H4 (cell line): ENCODE data around the gene SYNDIG1. TPM values are rescaled to one million over a fixed set of nuclear protein-coding genes. Genes with fewer than 3 reads are reported as not detected.

ENCODE experiments used
- DNase-seq: peaks from one replicate; pipeline ENCODE4 v3.0.0-alpha.2; 2015; ENCODE audit warnings: low spot score
- total RNA-seq: library from RNA; depleted of rRNA; stranded (reverse); fragments of >200 nt; shearing (Covaris generic); gene quantifications from 2 replicates; pipeline ENCODE4 v1.2.3, GENCODE V29; 2014

Gene SYNDIG1
- total RNA-seq, 1 experiment from 2014 or later = 0.77 TPM

DNA sequence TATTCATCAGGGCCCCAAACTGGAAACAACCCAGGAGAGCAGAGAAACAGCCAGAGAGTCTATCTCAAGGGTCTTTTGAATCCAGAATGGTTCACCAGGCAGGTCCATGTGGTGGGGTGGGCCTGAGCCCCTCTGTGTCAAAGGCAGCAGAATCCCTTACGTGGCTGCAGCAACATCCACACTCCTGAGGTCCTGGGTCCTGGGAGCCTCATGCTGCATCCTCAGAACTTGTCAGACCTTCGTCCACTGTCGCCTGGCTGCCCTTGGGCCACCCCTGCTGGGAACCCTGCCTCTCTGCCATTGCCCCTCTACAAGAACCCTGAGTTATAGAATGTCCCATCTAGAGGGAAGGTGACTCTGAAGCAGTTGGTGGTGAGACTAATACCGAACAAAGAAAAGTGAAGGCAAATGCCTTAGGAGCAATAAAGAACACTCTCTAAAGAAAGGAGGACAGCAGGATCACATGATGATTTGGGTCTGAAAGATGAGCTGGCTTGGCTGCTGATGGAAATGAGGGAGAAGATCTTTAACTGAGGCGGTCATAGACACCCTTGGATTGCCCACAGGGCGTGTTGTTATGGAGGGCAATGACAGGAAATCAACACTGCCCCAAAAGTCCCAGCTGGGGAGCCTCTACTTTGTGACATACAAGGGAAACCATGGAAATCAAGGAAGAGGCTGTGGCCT lies 161.2 kb downstream of the SYNDIG1 start:
- no peak for DNase-seq

DNA sequence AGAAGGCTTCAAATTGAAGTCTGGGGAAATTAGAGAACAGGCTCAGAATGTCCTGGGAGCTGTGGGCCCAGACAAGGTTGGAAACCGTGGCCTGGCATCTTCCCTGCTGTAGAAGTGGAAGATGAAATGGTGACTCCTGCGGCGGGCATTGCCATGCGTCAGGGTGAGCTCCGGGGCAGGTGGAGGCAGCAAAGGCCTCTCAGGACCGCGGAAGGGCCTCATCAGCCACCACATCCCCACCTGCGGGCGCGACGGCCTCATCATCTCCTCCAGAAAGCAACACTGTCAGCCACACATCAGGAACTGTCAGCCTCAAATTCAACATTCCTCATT lies 161.7 kb downstream of the SYNDIG1 start:
- no peak for DNase-seq

DNA sequence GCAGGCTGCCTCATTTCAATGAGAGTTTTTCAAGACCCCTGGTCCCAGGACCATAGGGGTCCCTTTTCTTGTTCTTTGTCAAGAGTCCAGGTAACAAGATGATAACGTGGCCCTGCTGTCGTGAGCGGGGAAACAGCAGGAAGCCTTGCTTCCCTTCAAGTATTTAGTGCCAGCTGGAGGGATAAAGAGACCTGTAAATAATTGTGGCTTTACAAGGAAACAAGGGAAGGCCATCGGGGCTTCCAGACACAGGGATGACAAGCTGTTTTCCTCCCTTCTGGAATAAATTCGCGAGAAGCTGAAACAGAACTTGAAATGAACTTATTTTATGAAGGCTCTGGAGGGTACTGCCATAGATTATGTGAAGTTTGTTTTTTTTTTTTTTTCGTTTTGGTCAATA lies 163.2 kb downstream of the SYNDIG1 start:
- DNase-seq = peak; percentile 64

DNA sequence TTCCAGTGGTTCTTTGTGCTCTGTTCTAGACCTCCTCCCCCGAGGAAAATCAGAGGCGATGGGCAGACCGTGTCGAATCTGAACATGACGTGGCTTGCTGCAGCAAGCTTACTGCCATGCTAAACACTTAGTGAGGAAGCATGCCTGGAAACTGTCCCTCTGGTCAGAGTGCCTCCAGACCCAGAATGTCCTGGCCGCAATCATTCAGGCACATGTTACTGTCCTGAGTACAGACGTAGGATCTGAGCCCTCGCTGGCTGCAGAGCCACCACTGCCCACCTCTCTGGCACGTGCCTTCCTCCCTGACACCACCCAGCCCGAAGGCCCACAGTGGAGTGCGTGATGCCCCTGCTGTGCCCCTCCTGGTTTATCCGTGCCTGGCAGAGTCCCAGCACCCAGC lies 163.6 kb downstream of the SYNDIG1 start:
- DNase-seq = peak; percentile 60

DNA sequence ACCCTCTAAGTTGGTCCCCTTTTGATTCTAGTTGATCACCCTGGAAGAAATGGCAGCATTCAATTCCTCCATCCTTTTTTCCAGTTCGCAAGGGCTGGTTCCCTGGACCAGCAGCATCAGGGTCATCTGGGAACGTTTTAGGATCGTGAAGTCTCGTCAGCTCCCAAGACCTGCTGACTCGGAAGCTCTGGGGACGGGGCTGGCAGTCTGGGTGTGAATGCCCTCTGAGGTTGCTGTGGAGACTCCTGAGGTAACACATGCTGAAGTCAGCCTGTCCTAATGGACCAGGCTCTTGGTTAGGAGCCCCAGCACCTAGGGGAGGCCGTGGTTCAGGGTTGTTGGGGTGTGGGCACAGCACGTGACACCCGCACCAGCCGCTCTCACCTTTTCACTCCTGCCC lies 164.1 kb downstream of the SYNDIG1 start:
- DNase-seq = no peak

DNA sequence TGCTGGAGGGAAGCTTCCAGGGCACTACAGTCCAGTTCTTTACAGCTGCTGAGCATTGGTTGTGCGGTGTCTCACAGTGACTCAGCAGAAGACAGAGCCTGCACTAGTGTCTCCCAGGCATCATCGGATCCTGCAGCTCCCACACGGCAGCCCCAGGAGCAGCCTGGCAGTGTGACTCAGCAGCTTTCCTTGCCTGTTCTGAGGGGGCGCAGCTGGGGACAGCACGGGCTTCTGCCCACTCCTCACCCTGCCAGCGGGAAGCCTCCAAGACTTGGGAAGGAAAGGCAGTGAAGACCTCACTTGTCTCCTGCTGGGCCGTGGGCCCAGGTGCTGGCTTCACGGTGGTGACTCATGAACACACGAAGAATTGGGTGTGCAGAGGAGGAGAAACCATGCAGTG lies 165.4 kb downstream of the SYNDIG1 start:
- peak; percentile 90 for DNase-seq

DNA sequence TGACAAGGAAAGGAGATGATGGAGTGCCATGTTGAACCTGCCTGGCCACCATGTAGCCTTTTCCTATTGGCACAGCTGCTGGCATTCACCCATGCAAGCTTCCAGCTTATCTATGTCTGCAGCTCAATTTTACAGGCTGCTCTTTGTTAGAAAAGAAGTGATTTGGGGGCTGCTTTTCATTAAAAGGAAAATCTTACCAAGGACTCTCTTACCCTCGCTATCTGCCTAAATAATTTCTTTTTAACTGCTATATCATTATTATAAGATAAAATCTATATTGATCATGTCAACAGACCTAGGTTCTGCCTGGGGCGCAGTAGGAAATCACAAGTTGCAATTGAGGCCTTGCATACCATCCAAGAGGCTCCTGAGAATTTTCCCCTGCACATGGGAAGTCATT lies 167.2 kb downstream of the SYNDIG1 start:
- DNase-seq = no peak

DNA sequence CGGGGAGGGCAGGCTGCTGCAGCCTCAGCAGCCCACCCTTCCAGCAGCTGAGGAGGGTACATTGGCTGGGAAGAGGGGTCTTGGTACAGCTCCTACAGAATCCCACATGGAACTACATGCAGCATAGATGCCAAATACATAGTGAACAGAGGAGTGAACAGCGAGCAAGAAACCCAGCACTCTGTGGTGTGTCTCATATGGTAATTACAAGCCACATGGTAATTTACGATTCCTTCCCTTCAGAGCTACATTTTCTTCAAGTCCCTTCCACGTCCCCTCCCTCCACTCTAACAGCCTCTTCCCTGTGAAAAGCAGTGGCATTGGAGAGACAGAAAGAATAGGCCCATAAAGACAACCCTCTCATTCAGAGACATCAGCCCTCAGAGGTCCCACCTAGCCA lies 167.7 kb downstream of the SYNDIG1 start:
- DNase-seq = no peak

DNA sequence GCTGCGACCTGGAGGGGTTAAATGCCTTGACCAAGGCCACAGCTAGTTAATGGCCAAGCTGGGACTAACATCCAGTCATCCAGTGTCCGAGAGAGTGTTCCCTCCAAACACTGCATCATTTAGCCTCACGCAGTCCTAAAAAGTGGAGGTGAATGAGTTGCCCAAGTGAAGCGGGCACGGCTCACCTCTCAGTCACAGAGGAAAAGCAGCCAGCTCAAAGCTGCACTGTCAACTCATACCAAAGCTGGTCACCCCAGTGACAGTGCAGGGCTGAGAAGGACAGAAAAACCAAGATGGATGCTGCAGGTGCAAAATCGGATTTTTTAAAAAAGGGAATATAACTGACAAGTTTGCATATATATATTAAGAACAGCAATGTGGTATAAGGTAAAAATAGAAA lies 168.5 kb downstream of the SYNDIG1 start:
- no peak for DNase-seq

DNA sequence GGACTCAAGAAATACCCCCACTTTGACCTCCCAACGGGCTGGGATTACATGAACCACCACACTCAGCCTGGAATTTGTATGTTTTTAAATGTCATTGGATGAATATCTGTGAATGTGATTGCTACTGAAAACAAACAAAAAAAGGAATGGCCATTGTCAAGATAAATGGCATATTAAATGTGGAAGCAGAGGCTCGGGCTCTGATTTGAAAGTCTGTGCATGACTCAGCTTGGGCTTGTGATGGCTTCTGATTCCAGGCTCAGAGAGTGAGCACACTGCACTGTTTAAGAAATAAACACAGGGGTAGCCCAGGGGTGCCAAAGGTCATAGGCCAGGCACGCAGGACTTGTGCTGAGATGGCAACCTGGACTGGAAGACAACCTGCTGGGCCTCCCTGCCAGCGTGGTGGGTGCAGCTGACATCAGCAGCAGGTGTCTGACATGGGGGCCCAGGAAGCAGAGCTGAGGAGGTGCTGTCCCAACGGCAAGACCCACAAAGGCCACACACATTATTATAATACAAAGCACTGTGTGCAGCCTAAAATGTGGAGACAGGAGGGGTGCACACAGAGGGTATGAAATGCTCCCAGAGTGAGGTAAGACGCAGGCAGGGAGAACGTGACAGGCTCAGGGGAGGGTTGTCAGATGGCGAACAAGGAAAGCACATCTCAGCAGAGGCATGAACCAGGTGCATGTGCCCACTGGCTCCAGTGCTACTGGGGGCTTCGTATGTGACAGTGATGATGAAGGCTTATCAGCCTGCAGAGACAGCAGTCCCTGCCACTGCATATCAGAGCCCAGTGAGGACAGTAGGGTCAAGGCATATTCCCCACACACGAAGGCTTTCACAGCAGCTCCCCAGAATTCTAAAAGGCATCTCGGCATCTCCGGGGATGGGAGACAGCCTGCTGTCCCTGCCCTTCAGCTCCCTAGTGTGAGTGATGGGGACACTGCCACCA lies 169.4 kb downstream of the SYNDIG1 start:
- DNase-seq = no peak

DNA sequence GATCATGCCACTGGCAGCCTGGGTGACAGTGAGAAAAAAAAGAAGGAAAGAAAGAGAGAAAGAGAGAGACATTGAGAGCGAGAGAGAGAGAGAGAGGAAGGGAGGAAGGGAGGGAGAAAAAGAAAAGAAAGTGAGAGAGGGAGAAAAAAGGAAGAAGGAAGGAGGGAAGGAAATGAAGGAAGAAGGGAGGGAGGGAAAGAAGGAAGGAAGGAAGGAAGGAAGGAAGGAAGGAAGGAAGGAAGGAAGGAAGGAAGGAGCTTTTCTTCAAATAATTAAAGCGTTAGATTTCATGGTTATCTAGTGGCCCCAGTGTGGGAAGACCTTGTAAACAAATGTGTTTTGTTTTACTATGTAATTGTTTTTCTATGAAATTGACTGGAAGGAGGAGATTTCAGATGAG lies 170.8 kb downstream of the SYNDIG1 start:
- DNase-seq = no peak

DNA sequence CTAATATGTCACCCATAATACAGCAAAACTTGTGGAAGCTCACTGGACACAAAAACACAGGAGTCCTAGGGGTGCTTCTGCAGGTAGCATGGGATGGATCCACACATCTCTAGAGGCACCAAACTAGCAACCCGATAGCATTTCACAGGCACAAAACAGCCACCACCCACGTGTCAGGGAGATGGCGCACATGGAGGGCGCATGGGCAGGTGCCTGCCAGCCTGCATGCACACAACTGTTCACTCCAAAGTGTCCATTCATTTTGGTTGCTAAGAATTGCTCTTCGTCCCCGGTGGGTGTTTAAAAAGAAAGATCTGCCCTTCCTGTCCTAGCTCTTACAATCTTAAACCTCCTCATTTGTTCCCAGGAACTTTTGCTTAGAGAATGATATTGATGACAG lies 171.3 kb downstream of the SYNDIG1 start:
- DNase-seq = no peak

DNA sequence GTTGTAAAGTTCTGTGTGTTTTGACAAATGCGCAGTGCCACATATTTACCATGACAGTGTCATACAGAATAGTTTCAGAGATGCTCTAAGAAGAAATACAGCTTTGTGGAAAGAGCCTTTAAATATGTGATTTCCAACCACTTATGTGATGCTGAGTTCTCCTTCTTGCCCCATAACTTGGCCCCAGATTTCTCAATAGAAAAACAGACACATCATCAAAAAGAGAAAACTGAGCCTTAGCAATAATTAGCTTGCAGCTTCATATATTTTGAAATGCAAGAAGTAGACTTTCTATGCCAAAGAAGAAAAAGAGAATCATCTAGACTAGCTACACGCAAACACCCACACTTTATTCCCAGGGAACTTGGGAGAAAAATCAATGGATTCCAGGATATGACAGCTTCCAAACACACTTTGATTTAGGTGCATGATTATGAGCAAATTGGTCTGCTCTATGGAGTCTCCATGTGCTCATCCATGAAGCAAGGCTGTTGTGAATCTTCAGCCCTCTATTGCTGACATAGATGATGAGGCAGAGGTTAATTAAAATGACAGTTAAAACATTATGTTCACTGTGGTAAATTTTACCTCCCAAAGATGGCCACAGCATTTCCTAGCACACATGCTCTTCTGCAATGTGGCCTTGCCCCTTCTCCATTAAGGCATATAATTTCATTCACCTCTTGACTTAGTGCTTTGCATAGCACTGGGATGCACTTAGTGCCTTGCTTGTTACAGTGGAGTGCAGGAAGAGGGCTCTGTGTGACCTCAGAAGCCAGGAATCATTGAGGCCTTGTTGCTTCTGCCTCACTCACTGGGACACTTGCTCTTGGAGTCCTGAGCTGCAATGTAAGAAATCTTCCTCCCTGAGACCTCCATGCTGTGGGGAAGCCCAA lies 174.6 kb downstream of the SYNDIG1 start:
- no peak for DNase-seq

DNA sequence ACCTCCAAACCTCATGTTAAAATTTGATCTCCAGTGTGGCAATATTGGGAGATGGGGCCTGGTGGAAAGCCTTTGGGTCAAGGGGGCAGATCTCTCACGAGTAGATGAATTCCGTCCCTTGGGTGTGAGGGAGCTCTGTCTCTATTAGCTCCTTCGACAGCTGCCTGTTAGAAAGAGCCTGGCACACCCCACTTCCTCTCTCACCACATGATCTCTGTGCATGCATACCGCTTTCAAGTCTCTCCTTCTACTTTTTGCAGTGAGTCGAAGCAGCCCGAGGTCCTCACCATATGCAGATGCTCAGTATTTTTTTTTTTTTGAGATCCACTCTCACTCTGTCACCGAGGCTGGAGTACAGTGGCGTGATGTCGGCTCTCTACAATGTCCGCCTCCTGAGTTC lies 176.9 kb downstream of the SYNDIG1 start:
- DNase-seq = no peak

DNA sequence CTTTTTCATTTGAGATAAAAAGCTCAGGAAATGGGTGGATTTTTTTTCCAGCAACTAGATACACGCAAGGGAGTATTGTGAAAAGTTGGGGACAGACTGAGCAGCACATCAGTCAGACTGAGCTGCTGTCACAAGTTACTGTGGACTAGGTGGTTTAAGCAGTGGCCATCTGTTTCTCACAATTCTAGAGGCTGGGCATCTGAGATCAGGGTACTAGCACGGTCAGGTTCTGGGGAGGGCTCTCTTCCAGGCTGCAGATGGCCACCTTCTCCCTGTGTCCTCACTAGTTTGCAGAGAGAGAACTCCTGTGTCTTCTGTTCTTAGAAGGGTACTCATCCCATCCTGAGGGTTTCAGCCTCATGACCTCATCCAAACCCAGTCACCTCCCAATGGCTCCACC lies 178.3 kb downstream of the SYNDIG1 start:
- no peak for DNase-seq

DNA sequence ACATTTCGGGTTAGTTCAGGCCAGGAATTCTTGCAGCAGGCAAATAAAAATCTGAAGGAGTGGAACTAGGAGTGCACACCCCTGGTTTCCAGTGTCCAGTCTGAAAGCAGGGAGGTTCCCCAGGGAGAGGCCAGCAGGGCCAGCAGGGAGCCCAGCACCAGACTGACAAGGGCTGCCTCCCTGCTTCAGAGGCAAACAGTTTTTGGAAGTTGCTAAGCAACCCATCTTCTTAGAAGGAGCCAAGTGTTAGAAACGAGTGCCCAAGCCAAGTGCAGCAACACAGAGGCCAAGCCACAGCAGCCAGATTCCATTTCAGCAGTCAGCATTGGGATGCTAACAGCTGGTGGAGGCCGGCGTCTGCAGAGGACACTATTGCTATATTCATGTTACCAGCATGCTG lies 179.1 kb downstream of the SYNDIG1 start:
- no peak for DNase-seq

DNA sequence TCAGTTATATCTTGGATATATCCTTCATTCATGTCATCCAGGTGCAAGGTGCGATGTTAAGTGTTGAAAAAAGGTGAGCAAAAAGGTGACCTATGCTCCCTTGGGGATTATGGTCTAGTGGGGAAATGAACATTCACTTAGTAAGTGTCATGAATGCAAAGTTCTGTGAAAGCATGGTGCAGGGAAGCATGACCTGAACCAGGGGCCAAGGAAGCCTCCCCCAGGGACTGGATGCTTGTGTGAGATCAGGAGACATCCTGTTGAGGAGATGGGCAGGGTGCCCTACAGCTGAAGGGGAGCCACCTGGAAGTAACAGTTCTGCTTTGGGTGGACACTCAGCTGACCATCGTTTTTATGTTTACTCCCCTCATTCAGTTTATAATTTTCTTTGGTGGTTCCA lies 179.5 kb downstream of the SYNDIG1 start:
- no peak for DNase-seq

DNA sequence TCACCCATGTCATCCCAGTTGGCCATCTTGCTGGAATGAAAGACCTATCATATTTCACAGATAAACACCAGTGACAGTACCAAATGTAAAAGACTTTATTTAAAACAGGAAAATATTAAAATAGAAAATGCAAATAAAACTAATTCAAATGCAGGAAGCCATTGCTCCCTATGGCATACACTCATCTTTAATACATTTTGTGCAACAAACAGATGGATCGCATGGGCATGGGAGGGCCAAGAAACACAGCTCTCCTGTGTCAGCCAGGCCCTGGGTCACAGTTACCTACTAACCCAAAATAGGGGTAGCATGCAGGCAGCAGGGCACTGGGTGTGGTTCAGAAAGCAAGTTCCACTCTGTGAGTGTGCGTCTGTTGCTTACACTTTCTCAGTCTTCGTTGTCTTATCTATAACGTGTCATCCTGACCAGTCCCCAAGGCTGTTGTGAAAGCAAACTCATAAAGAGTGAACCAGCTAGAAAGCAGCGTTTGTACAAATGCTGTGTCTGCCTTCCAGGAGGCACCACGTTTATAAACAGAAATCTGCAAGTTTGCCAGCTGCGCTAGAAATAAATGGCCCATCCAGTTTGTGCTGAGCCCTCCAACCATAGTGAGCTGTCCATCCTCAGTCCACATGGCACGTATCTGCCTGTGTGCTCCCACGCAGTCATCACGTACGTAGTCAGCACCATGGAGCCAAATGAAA lies 180.5 kb downstream of the SYNDIG1 start:
- DNase-seq = peak; percentile 38

DNA sequence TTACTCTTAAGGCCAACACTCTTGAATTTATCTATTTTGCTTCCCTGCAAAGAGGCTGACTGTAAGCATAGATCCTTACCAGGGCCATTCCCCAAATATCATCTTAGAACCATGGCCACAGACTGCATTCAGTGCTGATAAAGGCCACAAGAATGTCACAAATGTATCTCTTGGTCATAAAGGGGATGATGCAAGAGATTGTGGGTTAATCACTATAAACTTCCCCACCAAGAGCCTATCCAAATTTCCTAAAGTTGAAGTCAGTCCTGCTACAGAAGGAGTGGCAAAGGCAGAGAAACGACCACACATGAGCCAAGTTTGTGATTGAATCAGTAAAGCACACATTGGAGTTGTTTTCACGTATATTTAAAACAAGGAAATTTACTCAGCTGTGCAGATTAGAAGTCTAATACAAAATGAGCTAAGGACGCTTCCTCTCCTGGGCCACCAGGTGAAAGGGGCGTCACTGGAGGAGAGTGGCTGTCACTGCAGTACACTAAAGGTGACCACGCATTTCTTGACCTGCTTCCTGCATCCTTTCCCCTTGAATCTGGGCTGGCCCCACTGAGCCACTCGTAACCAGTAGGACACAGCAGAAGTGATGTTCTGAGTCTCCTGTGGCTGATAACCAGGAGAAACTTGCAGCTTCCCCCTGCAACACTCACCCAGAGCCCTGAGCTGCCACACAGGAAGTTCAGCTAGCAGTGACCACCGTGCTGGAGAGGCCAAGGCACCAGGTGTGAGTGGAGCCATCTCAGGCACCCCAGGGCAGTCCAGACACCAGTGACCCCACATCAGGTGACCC lies 181.9 kb downstream of the SYNDIG1 start:
- peak; percentile 93 for DNase-seq

DNA sequence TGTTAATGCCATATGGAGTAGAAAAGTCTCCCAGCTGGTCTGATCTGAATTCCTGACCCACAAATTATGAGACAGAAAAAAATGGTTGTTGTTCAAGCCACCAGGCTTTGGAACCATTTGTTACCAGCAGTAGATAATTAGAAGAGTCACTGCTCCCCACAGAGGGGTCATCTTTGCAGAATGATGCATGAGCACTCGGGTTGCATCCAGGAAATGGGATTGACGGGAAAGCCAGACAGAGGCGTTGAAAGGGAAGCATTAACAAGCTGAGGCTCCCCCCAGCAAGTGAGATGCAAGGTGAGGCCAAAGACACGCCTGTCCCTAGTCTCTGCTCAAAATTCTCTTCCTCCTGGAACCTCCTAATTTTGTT lies 182.5 kb downstream of the SYNDIG1 start:
- no peak for DNase-seq

DNA sequence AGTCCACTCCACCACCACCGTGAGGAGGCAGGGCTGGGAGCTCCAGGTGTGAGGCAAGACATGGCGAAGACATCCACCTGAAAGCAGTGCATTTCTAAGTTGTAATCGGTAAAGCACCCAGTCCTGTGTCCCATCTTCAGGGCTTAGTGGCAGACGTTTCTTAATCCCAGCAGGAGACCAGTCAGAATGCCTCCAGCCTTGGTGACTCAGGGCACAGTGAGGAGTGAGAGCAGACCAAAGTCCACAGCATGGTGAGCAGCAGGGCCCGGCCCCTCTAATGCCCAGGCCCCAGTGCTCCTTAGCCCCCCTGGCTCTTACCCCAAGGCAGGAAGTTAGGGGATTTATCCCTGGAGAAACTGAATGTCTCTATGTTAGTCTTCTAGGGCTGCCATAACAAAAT lies 183.9 kb downstream of the SYNDIG1 start:
- DNase-seq = no peak
